Measurements from ENCODE around the gene CHURC1. TPM values are rescaled to one million over a fixed set of nuclear protein-coding genes. Genes with fewer than 3 reads are reported as not detected.

CHURC1 gene
- total and polyA plus RNA-seq, 2 experiments from 2014 or later: 42.0 to 218 TPM

GRCh38 chr14:64871344-64871743, 42.9 kb upstream of the CHURC1 start:
- H3K27me3 ChIP-seq (ENCODE audit: insufficient read depth): peaks cover 3% of the 10 kb centered on the region; the same call in 1 of the 2 replicates
- H3F3A ChIP-seq (replicated peaks; ENCODE audit: low read depth): no peaks in the 10 kb centered on the region
- Mint-ChIP-seq H3K4me3 (no peak overlapping the region), H3K9me3 (no peaks in the 10 kb centered on the region), H3K27me3 (ENCODE audit: insufficient read depth, low read depth, poor library complexity) (no peaks in the 10 kb centered on the region), H3K36me3 (ENCODE audit: low read depth) (no peaks in the 10 kb centered on the region), H3K4me1 (peaks cover under 1% of the 10 kb centered on the region; the same call in 2 of the 3 replicates), H3K27ac (no peak overlapping the region)
- H3K36me3 ChIP-seq (ENCODE audit: insufficient read depth): no peaks in the 10 kb centered on the region
- TF ChIP-seq STAT1 (IDR thresholded peaks at IDR 0.05; ENCODE audit: unreplicated experiment) (no peak), POLR2AphosphoS5 (IDR thresholded peaks at IDR 0.05; ENCODE audit: low read depth) (no peak), ZNF114 (CRISPR knock-in tag; IDR thresholded peaks at IDR 0.05) (no peak), EZH2phosphoT487 (IDR thresholded peaks at IDR 0.05; ENCODE audit: unreplicated experiment) (no peak), ZNF462 (CRISPR knock-in tag; IDR thresholded peaks at IDR 0.05) (no peak), NANOG (IDR thresholded peaks at IDR 0.05; ENCODE audit: borderline replicate concordance) (no peak), ZNF331 (CRISPR knock-in tag; IDR thresholded peaks at IDR 0.05; ENCODE audit: low read depth) (no peak)
- TF ChIP-seq, protein P1, sequence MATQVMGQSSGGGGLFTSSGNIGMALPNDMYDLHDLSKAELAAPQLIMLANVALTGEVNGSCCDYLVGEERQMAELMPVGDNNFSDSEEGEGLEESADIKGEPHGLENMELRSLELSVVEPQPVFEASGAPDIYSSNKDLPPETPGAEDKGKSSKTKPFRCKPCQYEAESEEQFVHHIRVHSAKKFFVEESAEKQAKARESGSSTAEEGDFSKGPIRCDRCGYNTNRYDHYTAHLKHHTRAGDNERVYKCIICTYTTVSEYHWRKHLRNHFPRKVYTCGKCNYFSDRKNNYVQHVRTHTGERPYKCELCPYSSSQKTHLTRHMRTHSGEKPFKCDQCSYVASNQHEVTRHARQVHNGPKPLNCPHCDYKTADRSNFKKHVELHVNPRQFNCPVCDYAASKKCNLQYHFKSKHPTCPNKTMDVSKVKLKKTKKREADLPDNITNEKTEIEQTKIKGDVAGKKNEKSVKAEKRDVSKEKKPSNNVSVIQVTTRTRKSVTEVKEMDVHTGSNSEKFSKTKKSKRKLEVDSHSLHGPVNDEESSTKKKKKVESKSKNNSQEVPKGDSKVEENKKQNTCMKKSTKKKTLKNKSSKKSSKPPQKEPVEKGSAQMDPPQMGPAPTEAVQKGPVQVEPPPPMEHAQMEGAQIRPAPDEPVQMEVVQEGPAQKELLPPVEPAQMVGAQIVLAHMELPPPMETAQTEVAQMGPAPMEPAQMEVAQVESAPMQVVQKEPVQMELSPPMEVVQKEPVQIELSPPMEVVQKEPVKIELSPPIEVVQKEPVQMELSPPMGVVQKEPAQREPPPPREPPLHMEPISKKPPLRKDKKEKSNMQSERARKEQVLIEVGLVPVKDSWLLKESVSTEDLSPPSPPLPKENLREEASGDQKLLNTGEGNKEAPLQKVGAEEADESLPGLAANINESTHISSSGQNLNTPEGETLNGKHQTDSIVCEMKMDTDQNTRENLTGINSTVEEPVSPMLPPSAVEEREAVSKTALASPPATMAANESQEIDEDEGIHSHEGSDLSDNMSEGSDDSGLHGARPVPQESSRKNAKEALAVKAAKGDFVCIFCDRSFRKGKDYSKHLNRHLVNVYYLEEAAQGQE (IDR thresholded peaks at IDR 0.05; ENCODE audit: unreplicated experiment): no peak
- TF ChIP-seq, protein P2, sequence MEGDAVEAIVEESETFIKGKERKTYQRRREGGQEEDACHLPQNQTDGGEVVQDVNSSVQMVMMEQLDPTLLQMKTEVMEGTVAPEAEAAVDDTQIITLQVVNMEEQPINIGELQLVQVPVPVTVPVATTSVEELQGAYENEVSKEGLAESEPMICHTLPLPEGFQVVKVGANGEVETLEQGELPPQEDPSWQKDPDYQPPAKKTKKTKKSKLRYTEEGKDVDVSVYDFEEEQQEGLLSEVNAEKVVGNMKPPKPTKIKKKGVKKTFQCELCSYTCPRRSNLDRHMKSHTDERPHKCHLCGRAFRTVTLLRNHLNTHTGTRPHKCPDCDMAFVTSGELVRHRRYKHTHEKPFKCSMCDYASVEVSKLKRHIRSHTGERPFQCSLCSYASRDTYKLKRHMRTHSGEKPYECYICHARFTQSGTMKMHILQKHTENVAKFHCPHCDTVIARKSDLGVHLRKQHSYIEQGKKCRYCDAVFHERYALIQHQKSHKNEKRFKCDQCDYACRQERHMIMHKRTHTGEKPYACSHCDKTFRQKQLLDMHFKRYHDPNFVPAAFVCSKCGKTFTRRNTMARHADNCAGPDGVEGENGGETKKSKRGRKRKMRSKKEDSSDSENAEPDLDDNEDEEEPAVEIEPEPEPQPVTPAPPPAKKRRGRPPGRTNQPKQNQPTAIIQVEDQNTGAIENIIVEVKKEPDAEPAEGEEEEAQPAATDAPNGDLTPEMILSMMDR (conservative IDR thresholded peaks at IDR 0.05; ENCODE audit: low read depth in 2 of 2): no peak
- no peaks in the 10 kb centered on the region for H3K79me2 ChIP-seq (replicated peaks; ENCODE audit: insufficient read depth)
- H3K4me1 ChIP-seq (ENCODE audit: insufficient read depth): peaks cover 1% of the 10 kb centered on the region; the same call in 1 of the 2 replicates
- no peaks in the 10 kb centered on the region for H4K20me1 ChIP-seq (replicated peaks; ENCODE audit: insufficient read depth)
- peaks cover 5% of the 10 kb centered on the region; the same call in 1 of the 2 replicates for H3K9me2 ChIP-seq (ENCODE audit: insufficient read depth)
- H3K4me2 ChIP-seq: no peak overlapping the region
- no peak for DNase-seq (ENCODE audit: low spot score)
- H2AFZ ChIP-seq: no peak overlapping the region
- no peak for ATAC-seq
- no peak overlapping the region for H3K27ac ChIP-seq (ENCODE audit: low read depth)
- H3K4me3 ChIP-seq: no peak overlapping the region
